ENCODE results near the gene DEPDC4.

Gene DEPDC4

GRCh38 chr12:100213016-100213891 lies 53.6 kb downstream of the DEPDC4 start:
- no peak for DNase-seq (ENCODE audit: low read depth in 2 of 2)

- no peak for DNase-seq (ENCODE audit: low read depth in 2 of 2)
These were observed 55.2 kb downstream of the DEPDC4 start for GRCh38 chr12:100211698-100212097.

- DNase-seq (ENCODE audit: low read depth in 2 of 2): no peak
These were observed 58.0 kb downstream of the DEPDC4 start for GRCh38 chr12:100208834-100209233.

- DNase-seq (ENCODE audit: low read depth in 2 of 2): no peak
These were observed 59.6 kb downstream of the DEPDC4 start for GRCh38 chr12:100207311-100207710.

GRCh38 chr12:100201604-100202423 lies 65.1 kb downstream of the DEPDC4 start:
- DNase-seq (ENCODE audit: low read depth in 2 of 2): no peak

- DNase-seq (ENCODE audit: low read depth in 2 of 2): peak; percentile 89 to 95
These were observed 66.3 kb downstream of the DEPDC4 start, which contains the start of gene ACTR6 for GRCh38 chr12:100200463-100201181. TSS of gene ACTR6 (plus strand) at chr12:100200815. CDS start at chr12:100200852, 37 bp downstream.

- DNase-seq (ENCODE audit: low read depth in 2 of 2): peak; percentile 68
These were observed 67.3 kb downstream of the DEPDC4 start for GRCh38 chr12:100199347-100200149.

GRCh38 chr12:100199023-100199346 lies 67.9 kb downstream of the DEPDC4 start:
- no peak for DNase-seq (ENCODE audit: low read depth in 2 of 2)

GRCh38 chr12:100197486-100197885 lies 69.4 kb downstream of the DEPDC4 start:
- DNase-seq (ENCODE audit: low read depth in 2 of 2): no peak

GRCh38 chr12:100193085-100193484 lies 73.8 kb downstream of the DEPDC4 start:
- no peak for DNase-seq (ENCODE audit: low read depth in 2 of 2)

Measured in stimulated activated CD8-positive, alpha-beta memory T cell treated with anti-CD3 and anti-CD28 coated beads, Interleukin-2, amount 100 ng/mL, for 48 hours (primary cell).